Stimulated activated CD4-positive, alpha-beta T cell treated with anti-CD3 and anti-CD28 coated beads, Interleukin-1b, Interleukin-23, amount 100 ng/mL, for 4 hours (primary cell): Measurements from ENCODE around the gene C1orf210.

Source experiments
- DNase-seq, 2 donors: peaks; one replicate each; pipeline ENCODE4 v3.0.0-alpha.2; 2020; ENCODE audit warnings: low read depth in 2 of 2

C1orf210 gene

DNA sequence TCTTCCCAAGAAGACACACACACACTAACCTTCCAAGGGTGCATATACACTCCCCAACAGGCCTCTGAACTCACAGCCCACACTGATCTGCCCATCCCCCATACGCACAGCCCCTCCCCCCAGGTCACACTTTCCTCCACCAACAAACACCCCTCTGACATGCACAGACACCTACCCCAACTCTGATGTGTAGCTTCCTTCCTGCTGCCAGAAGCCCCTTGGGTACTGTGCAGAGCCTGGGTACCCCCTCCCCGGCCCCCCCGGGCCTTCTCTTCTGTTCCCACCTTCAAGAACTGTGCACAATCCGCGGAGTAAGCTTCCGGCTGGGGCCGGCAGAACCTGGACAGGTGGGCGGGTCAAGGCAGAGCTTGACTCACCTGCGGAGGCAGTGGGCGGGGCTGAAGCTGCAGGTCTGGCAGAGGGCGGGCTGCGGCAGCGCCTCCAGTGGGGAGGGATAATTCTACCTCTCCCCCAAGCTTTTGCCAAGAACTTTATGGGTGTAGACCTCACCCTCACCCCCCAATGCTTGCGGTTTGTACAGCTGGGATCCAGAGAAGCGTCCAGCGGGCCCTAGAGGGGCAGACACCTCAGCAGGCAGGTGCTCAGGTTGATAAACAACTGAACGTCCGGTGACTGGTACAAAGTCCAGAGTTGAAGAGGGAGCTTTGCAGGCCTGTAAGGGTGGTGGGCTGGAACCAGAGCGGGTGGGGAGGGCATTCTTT, at the start of gene C1orf210:
Gene C1orf210 (minus strand): TSS at position 313 of the 722 bp plus-strand sequence. CDS start 2,311 bp downstream, outside the sequence.
- DNase-seq = no peak

DNA sequence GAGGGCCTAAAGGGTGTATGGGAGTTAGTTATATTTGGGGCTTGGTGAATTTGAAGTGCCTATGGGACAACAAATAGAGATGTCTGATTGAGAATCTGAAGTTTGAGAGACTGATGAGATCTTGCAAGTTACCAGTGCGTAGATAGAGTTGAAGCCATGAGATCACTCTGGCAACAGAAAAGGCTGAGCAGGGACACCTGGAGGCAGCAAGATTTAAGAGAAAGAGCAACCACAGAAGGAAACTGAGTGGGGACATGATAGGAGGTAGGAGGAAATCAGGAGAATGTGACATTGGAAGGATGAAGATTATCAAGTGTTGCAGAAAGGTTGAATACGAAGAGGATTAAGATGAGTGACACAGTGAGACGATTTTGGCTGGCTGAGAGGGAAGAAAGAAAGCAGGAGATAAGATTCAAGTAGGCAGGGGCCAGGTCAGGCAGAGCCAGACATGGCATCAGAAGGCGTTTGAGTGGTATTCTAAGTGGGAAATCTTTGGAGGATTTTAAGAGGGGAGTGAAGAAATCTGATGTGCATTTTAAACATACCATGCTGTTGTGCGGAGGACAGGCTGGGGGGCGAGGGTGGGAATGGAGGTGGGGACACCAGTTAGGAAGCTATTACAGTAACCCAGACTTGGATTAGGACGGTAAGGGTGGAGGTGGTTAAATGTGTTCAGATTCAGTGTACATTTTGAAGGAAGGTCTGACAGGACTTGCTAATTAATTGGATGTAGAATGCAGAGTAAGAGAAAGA, 49.2 kb upstream of the C1orf210 start:
- no peak for DNase-seq

DNA sequence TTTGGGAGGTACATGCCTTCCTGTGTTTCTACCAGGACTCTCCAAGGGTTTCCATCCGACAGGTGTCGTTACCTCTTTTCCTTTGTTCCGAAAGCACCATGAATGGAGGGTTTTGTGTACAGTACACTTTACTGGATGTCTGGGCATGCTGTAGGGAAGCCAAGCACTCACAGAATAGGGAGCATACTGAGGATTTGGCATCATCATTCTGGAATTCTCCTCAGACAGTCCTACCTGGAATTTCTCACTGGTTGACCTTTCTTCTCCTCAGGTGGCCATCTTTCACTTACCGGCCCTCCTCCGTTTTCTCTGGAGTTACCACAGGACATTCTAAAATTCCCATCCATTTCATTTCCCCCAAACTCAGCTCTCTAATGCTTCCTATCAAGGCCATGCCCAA, 46.3 kb upstream of the C1orf210 start:
- no peak for DNase-seq

DNA sequence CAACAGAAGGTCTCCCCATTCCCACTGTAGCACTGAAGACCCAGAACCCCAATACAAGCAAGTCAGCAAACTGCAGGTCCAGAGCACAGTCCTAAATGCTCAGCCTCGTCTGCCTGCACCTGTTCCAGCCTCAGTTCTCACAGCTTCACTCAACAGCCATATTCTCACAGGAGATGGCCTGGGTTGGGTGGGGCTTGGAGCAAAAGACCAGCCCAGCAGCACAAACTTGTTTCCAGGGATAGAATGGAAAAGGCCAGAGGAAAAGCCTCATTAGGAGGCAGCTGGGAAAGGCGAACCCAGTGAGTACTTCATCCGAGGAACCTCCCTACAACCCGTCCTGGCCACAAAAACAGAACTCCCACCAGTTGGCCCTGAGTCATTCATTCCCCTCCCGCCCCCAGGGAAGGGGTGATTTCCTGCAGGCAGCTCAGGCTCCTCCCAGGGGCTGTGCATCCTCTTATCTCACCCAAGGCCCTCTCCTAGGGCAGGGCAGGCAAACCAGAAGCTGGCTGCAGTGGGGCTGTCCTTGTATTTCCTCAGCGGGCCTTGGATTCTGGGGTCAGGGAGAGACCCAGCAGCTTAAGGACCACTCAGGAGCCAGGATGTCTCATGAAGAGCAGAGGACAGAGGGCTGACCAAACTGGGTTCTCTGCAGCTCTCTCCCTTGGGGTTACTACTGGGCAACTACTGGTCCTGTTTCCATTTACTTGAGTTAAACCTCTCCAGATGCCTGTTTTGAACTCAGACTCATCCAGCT, 44.8 kb upstream of the C1orf210 start:
- DNase-seq = peak; percentile 37 to 41

DNA sequence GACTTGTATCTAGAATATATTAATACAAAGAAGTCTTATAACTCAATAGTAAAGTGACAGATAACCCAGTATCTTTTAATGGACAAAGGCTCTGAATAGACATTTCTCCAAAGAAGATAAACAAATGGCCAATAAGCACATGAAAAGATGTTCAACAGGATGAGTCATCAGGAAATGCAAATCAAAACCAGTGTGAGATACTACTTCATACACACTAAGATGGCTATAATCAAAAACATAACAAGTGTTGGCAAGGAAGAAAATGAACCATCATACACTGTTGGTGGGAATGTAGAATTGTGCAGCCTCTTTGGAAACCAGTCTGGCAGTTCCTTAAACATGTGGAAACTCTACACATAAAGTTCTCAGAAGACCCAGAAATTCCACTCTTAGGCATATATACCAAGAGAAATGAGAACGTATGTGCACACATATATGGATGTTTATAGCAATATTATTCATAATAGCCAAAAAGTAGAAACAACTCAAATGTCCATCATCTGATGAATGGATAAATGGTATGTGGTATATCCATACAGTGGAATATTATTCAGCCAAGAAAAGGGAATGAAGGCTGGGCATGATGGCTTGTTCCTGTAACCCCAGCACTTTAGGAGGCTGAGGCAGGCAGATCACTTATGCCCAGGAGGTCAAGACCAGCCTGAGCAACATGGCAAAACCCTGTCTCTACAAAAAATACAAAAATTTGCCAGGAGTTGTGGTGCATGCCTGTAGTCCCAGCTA, 42.3 kb upstream of the C1orf210 start:
- no peak for DNase-seq

DNA sequence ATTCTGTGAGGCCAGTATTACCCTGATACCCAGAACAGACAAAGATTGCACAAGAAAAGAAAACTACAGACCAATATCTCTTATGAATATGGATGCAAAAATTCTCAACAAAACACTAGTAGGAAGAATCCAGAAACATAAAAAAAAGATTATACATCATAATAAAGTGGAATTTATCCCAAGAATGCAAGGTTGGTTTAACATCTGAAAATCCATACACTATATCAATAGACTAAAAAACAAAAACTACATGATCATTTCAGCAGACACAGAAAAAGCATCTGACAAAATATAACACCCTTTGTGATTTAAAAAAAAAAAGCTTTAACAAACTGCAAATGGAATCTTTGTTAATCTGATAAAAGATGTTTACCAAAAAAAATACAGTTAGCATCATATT, 40.0 kb upstream of the C1orf210 start:
- DNase-seq = no peak

DNA sequence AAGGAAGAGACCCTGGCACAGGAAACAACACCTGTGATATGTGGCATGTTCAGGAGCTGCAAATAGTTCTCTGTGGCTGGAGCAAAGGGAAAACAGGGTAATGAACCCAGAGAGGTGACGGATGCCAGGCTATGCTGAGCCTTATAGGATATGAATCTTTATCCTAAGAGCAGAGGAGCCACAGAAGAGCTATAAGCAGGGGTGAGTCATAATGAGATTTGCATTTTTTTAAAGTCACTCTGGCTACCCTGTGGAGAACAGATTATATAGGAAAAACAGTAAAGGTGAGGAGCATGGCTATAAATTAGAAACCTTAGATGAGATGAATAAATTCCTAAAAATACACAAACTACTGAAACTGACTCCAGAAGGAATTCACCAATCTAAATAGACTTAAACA, 39.4 kb upstream of the C1orf210 start:
- DNase-seq = no peak

DNA sequence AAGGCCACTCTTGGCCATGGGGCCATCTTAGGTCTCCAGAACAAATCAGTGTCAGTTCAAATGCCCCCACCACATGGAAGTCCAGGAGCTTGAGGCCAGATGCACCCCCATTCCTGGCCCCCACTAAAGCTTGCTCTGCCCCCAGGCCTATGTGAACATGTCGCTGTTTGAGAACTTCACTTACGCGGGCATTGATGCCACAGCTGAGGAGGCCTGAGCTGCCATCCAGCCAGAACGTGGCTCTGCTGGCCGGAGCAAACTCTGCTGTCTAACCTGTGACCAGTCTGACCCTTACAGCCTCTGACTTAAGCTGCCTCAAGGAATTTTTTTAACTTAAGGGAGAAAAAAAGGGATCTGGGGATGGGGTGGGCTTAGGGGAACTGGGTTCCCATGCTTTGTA, 37.1 kb upstream of the C1orf210 start:
- no peak for DNase-seq

DNA sequence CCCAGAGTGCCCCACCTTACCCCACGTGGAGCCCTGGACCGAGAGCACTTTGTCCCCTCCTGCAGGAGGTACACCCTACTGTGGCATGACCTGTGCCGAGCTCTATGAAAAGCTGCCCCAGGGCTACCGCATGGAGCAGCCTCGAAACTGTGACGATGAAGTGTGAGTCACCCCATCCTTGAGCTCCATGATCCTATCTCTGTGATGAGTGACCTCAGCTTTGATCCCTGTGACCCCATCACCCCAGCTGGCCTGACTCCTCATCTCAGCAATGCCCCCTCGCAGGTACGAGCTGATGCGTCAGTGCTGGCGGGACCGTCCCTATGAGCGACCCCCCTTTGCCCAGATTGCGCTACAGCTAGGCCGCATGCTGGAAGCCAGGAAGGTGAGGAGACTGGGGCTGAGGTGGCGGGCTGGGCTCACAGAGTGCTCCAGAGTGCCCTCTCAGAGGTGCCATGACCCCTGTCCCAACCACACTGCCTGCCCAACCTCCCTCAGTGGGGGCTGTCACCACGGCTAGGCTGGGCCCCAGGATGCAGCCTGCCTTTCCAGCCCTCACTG, 36.0 kb upstream of the C1orf210 start:
- no peak for DNase-seq

DNA sequence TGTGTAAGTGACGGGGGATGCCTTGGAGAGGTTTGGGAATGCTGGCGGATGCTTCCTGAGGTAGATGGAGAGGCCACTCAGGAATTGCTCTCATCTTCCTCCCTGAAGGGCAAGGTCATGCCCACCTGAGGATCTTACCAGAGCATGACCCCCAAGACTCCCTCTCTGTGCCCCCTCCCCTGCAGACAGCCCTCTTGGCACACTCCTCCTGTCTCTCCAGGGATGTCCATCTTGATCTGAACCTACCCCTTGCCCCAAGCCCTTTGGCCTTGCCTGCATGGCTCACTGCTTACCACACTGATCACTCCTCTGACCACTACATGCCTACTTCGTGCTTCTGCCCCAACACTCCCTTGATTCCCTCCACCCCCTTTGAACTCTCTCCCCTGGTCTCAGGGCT, 34.4 kb upstream of the C1orf210 start:
- no peak for DNase-seq

DNA sequence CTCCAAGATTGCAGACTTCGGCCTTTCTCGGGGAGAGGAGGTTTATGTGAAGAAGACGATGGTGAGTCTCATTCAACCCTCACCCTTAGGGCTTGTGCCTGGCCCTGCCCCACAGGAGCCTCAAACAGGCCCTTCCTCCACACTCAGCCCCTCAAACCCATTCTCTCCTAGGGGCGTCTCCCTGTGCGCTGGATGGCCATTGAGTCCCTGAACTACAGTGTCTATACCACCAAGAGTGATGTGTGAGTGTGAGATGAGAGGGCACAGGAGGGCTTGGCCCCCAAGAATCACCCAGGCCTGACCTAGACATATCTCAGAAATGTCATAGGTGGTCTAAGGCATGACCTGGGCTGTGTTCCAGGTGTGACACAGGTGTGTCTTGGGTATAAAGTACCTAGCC, 33.9 kb upstream of the C1orf210 start:
- DNase-seq = no peak

DNA sequence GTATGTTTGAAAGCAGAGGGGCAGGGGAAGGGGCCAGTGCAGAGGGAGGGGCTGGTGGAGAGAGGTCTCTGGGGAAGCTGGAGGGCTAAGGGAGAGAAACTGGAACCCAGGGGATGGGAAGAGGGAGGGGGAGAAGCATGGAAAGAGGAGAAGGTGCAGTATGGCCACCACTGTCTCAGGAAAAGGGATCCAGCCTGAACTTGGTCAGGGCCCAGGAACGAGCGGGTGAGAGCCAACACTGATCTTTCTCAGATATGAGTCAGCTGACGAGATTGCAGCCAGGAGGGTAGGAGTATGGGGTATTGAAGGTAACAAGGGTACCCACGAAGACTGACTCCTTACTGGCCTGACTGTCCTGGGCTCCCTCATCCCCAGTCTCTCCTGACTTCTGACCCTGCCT, 33.5 kb upstream of the C1orf210 start:
- DNase-seq = no peak

DNA sequence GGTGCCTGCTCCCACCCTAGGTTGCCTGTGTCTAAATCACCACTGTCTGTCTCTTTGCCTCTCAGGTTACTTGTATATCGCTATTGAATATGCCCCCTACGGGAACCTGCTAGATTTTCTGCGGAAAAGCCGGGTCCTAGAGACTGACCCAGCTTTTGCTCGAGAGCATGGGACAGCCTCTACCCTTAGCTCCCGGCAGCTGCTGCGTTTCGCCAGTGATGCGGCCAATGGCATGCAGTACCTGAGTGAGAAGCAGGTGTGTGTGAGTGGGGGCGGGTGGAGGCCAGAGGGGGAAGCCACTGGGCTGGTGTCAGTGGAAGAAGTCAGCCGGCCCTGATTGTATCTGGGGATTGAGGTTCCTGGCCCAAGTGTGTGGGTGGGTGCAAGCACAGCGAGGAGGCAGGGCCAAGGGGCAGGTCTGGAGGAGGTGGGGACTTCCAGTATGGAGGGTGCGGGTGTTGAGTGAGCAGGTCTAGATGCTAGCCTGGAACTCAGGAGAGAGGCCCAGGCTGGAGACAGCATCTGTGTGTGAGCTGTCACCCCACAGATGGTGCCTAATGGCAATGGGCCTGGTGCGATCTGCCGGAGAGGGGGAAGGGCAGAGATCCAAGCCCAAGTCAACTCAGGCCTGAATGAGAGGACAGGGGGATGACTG, 32.6 kb upstream of the C1orf210 start:
- DNase-seq = no peak

DNA sequence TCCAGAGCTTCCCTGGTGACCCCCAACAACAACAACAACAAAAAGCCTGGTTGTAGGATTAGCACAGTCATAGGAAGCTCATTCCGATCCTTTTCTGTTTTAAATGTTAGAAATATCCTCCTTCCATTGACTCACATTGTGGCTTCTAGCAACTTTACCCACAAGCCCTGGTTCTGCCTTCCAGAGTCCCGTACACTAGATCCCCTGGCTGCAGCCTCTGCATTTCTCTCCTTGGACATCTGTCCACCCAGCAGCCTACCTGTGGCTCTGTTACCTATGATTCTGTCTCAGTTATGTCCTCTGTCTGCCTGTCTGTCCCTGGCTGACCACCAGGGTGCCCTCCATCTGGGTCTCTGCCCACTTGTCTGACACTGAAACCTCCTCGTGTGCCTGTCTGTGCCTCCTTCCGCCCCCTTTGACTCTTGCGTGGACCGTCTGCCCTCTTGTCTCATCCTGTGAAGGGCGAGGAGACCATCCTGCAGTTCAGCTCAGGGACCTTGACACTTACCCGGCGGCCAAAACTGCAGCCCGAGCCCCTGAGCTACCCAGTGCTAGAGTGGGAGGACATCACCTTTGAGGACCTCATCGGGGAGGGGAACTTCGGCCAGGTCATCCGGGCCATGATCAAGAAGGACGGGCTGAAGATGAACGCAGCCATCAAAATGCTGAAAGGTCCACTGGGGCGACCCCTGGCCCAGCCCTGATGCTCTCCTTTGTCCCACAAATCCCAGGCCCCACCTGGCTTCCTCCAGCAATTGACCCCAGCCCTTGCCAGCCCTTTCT, 31.5 kb upstream of the C1orf210 start:
- no peak for DNase-seq

DNA sequence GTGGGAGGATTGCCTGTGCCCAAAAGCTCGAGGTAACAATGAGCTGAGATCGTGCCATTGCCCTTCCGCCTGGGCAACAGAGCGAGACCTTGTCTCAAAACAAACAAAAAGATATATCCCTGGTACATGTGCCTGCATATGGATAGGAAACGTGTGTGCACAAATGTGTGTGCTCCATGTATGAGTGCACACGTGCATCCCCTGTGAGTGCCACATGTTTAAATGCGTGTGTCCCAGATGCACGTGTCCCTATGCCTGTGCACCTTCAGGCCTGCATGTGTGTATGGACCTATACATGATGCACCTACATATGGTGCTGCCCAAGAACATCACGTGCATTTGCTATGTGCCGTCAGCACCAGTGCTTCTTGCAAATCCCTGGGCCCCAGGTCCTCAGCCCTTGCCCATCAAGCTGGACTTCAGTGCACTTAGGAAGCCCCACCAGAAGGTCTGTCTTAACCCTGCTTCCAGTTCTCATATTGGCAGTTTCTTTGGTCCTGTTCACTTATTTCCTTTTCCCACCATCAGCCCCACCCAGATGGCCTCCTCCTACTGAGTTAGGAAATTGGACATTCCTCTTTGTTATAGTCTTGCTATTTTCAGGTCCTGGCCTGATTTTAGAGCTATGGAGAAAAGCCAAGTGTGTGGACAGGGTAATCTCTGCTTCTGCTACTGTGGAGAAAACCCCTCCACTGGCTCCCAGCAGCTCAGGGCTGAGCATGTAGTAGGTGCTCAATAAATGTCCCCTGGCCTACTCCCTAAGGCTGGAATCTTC, 30.8 kb upstream of the C1orf210 start:
- DNase-seq = no peak

DNA sequence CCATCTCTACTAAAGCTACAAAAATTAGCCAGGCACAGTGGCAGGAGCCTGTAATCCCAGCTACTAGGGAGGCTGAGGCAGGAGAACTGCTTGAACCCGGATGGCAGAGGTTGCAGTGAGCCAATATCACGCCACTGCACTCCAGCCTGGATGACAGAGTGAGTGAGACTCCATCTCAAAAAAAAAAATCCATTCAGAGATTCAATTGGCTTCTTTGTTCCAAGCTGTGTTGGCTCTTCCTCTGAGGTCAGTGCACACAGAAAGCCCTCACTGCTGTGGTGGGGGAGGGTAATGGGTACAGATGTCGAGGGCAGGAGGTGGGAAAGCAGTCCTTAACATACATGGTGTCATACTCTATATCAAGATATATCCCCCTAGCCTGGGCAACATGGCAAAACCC, 30.1 kb upstream of the C1orf210 start:
- no peak for DNase-seq

DNA sequence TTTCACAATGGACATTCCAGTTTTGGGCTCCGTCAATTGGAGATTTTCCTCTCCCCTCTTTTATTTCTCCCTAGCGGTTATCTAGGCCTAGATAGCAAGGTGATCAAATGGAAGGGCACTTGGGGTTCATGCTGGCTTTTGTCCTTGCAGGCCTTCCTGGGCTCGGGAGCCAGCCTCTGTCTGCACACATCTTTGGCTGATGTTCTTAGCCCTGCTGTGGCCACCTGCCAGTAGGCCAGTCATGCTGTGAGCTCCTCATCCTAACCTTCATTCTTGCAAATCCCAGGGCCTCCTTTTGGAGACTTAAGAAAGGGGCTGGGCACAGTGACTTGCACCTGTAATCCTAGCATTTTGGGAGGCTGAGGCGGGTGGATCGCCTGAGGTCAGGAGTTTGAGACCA, 28.9 kb upstream of the C1orf210 start:
- DNase-seq = no peak

DNA sequence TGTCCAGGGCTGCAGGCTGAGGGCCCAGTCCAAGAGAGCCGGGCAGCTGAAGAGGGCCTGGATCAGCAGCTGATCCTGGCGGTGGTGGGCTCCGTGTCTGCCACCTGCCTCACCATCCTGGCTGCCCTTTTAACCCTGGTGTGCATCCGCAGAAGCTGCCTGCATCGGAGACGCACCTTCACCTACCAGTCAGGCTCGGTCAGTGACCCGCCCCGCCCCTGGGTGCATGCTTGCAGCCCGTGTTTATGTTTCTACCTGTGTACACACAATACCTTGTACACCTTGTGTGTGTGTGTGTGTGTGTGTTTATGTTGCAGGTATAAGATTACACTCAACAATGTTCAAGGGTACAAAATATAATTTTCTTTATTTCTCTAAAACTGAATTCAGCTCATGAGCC, 28.4 kb upstream of the C1orf210 start:
- DNase-seq = no peak

DNA sequence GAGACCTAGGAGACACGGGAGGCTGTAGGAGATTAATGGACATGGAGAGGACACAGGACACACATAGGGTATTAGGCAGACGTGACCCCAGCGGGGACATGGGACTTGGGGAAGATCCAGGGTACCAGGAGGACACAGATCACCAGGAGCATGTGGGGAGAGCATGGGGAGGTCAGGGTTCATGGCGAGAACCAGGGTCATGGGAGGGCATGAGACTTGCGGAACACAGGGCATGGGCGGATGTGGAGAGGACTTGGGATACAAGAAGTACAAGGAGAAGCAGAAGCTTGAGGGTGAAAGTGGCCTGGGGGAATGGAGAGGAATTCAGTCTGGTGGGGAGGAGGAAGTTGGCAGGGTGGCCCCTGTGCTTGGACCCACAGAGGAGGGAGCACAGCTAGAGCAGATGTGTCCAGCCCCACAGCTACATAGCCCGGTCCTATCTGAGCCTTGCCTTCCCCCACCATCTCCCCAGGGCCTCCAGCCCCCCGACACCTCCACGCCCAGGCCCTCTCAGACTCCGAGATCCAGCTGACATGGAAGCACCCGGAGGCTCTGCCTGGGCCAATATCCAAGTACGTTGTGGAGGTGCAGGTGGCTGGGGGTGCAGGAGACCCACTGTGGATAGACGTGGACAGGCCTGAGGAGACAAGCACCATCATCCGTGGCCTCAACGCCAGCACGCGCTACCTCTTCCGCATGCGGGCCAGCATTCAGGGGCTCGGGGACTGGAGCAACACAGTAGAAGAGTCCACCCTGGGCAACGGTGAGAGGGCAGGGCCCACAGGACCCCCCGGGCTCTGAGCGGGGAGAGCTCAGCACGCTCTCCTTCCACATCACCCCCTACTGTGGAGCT, 27.5 kb upstream of the C1orf210 start:
- no peak for DNase-seq
